ENCODE results near the gene ATP2B2. TPM values are rescaled to one million over a fixed set of nuclear protein-coding genes. Genes with fewer than 3 reads are reported as not detected.

ATP2B2 gene
- total RNA-seq, 1 experiment from 2014 or later: 0.03 TPM

- DNase-seq (ENCODE audit: low read depth): peak; percentile 44
Measured at GRCh38 chr3:10495003-10495402, 10.4 kb downstream of the ATP2B2 start.

GRCh38 chr3:10494180-10494579 is 11.2 kb downstream of the ATP2B2 start:
- DNase-seq (ENCODE audit: low read depth): no peak

GRCh38 chr3:10493202-10493589 is 12.2 kb downstream of the ATP2B2 start:
- DNase-seq (ENCODE audit: low read depth): no peak

- DNase-seq (ENCODE audit: low read depth): no peak
Measured at GRCh38 chr3:10492364-10493201, 12.8 kb downstream of the ATP2B2 start.

- DNase-seq (ENCODE audit: low read depth): no peak
Measured at GRCh38 chr3:10489746-10490483, 15.5 kb downstream of the ATP2B2 start.

- no peak for DNase-seq (ENCODE audit: low read depth)
Measured at GRCh38 chr3:10487988-10488633, 17.3 kb downstream of the ATP2B2 start.

GRCh38 chr3:10485806-10486205 is 19.6 kb downstream of the ATP2B2 start:
- no peak for DNase-seq (ENCODE audit: low read depth)

GRCh38 chr3:10485380-10485779 is 20.0 kb downstream of the ATP2B2 start:
- no peak for DNase-seq (ENCODE audit: low read depth)

GRCh38 chr3:10484709-10485108 is 20.7 kb downstream of the ATP2B2 start:
- no peak for DNase-seq (ENCODE audit: low read depth)

GRCh38 chr3:10483686-10484345 is 21.6 kb downstream of the ATP2B2 start:
- DNase-seq (ENCODE audit: low read depth): no peak

- DNase-seq (ENCODE audit: low read depth): no peak
Measured at GRCh38 chr3:10483364-10483675, 22.1 kb downstream of the ATP2B2 start.

GRCh38 chr3:10482631-10483363 is 22.6 kb downstream of the ATP2B2 start:
- DNase-seq (ENCODE audit: low read depth): no peak

- DNase-seq (ENCODE audit: low read depth): no peak
Measured at GRCh38 chr3:10480871-10481378, 24.5 kb downstream of the ATP2B2 start.

GRCh38 chr3:10479311-10479710 is 26.1 kb downstream of the ATP2B2 start:
- DNase-seq (ENCODE audit: low read depth): no peak

- no peak for DNase-seq (ENCODE audit: low read depth)
Measured at GRCh38 chr3:10475983-10476382, 29.4 kb downstream of the ATP2B2 start.

- DNase-seq (ENCODE audit: low read depth): no peak
Measured at GRCh38 chr3:10474847-10475246, 30.5 kb downstream of the ATP2B2 start.

- no peak for DNase-seq (ENCODE audit: low read depth)
Measured at GRCh38 chr3:10474275-10474646, 31.1 kb downstream of the ATP2B2 start.

GRCh38 chr3:10473581-10474274 is 31.7 kb downstream of the ATP2B2 start:
- DNase-seq (ENCODE audit: low read depth): no peak

- no peak for DNase-seq (ENCODE audit: low read depth)
Measured at GRCh38 chr3:10472877-10473440, 32.4 kb downstream of the ATP2B2 start.
